Retina (tissue), 1 donor: ENCODE measurements around the gene BMP4.

Source experiments
- DNase-seq: peaks from one replicate; pipeline ENCODE4 v3.0.0-alpha.2; 2016

The BMP4 gene

GRCh38 chr14:53943751-53944083 is 12.9 kb downstream of the BMP4 start:
- DNase-seq: no peak

DNA sequence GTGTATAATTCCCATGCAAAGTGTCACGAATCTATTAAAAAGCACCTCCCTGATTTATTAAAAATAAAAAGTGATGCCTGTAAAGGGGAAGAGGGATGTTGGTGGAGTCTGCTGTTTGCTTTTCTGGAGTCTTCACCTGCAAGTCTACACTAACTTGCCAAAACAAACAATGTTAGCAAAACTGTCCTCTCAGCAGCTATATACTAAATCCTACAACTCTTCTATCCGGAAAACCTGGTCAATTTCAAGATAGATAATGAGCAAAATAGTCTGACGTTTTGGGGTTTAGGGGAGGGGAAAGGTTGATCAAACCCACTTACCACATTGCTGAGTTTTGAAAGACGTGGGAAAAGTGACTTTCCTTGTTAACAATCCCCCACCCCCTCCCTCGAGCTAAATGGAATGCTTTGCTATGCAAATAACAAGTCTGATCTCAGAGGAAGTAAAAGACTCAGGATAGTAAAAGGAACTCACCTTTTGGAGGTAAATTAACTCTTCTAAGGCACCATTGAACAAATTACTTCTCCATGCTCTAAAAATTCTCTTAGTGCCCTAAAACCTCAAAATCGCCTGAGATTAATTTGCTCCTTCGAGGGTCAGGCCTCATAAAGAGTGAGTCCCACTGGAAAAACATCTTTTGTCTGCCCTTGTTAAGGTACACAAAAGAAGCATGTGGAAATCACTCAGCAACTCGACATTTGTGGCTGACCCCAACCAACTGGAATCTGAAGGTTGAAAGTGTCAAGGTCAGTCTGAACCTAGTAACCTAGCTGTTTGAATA is 13.5 kb downstream of the BMP4 start:
- DNase-seq: no peak

- DNase-seq: no peak
These were observed 18.3 kb downstream of the BMP4 start for GRCh38 chr14:53938136-53938837.

- DNase-seq: no peak
These were observed 21.7 kb downstream of the BMP4 start for GRCh38 chr14:53934778-53935414.

DNA sequence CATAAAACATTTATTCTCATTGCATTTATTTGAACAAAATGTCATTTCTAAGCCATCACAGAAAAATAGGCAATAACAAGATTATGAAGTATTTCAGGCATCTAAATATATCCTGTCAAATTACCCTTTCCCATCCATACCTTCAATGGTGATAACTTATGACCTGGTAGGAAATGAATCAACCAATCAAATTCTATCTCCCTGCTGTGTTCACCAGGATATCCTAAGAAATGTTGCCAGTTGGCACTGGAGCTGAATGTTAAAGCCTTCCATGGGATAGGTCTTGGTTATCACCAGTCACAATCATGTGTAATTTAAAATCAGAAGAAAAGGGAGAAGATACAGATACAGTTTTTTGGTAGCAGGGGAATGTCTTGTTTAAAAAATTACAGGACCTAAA is 23.7 kb downstream of the BMP4 start:
- DNase-seq: no peak

DNA sequence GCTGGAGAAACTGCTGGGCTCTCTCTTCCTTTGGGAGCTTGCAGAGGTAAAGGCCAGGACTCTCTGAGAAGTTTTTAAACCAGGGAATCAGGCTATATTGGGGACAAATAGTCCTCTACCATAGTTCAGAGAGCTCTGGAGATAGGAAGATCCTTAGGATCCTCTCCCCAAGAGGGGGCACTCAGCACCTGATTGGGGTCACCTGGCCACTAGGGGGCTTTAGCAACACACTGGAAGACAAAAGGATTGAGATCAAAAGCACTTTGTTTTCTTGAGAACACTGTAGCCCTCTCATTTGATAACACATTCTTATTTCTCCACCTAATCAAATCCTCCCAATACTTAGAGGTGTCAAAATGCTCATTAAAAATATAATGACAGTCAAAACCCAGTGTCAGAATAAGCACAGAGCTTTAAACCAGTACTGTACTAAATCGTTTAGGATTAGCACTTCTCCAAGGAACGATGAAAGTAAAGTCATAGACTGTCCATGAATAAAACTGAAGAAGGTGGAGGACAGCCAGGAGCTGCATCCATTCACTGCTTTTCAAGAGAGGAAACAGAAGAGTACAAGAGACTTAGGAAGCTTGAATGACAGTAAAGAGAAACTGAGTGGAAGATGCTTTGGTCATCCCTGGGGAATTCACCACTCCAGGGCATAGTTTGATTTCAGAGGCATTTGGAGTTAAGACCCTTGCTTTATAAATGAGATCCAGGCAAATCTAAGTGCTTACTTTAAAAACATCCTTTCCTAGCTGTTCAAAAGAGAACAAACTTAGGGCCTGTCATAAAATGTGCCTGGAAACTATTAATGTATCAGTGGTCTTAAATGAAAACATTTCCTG is 26.5 kb downstream of the BMP4 start:
- no peak for DNase-seq

DNA sequence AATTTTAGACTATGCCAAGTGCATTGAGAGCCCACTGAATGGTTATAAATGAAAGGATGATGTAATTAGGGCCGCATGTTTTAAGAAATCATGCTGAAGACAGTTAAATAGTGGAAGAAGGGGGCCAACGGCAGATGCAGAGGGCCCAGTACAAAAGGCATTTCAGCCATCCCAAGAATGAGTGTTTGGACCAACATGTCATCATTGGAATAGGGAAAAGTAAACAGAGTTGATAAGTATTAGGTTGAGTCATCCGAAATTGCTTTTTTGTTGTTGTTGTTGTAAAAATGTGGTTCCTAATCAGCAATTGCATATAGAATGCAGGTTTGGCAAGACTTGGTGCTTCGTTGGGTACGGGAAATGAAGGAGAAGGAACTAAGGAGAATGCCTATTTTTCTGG is 29.5 kb downstream of the BMP4 start:
- no peak for DNase-seq

GRCh38 chr14:53925201-53925766 is 31.3 kb downstream of the BMP4 start:
- DNase-seq: no peak

- no peak for DNase-seq
These were observed 31.9 kb downstream of the BMP4 start for GRCh38 chr14:53924753-53925152.

- no peak for DNase-seq
These were observed 35.6 kb downstream of the BMP4 start for GRCh38 chr14:53921027-53921426.

- DNase-seq: no peak
These were observed 40.4 kb downstream of the BMP4 start for GRCh38 chr14:53916239-53916638.

DNA sequence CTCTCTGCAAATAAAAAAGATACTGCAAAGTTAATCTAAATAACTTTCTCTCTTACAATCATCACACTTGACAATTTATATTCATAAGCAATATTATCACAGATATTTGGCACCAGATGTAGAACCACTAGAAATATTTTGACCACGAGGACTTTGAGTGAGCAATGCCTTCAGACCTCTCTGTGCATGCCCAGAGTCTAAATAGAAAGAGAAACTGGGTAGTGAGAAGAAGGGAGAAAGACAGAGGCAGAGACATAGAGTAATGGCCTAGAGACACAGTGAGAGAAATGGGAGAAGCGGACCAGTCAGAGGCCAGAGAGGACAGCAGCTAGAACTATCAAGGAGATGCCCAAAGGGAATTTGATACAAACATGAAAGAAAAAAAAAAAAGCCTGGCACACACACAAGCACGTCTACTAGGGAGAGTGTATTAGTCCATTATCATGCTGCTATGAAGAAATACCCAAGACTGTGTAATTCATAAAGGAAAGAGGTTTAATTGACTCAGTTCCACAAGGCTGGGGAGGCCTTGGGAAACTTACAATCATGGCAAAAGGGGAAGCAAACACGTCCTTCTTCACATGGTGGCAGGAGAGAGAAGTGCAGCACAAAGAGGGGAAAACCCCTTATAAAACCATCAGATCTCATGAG is 41.1 kb downstream of the BMP4 start:
- DNase-seq: no peak

GRCh38 chr14:53912021-53912420 is 44.6 kb downstream of the BMP4 start:
- no peak for DNase-seq

- no peak for DNase-seq
These were observed 48.2 kb downstream of the BMP4 start for GRCh38 chr14:53908416-53908815.

DNA sequence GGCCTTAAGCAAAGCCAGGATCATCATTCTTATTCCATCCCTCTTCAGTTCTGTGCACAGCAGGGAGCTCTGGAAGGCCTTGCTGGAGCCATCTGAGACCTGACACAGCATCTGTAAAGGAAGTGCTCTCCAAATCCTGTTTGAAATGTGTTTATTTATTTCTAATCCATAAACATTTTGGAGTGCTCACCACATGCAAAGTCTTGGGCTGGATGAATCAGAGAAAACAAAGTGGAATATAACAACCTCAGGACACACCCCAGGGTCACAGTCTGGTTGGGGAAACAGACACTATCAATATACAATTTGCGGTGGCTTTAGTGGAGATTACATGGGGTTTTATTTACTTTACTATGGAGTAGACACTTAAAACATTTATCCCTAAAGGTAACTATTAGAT is 54.3 kb downstream of the BMP4 start:
- DNase-seq: no peak

GRCh38 chr14:53900499-53900898 is 56.1 kb downstream of the BMP4 start:
- DNase-seq: no peak
